T-cell (primary cell): ENCODE results near the gene VASH2. TPM values are rescaled to one million over a fixed set of nuclear protein-coding genes. Genes with fewer than 3 reads are reported as not detected.
"Not testable (repeated sequence)": the region's sequence is repeated elsewhere in the genome, so short reads cannot be mapped to it uniquely, and the experiment has no call there.

Experiments
- ATAC-seq, 4 experiments: fragments of 200-7000 bp in 3 of 4; fragments of 150-1000 bp in 1 of 4; cut with Tn5 transposase; replicated peaks in 1 of 4; 1 replicate in 3 of 4; 2 replicates in 1 of 4; pipeline ENCODE4 v1.10.0; 2021; ENCODE audit warnings: moderate library complexity in 3 of 4, mild to moderate bottlenecking in 2 of 4, moderate number of reproducible peaks in 1 of 4
- CTCF ChIA-PET, 2 donors: fragments of 300-600 bp; sonication (Branson Sonifier 250); formaldehyde crosslinking; loops; one replicate each; lab custom pipeline; 2022; ENCODE audit warnings: antibody characterized with exemption in 2 of 2; lab: Charles Lee
- POLR2A ChIA-PET, 2 donors: fragments of 300-600 bp; sonication (Branson Sonifier 250); formaldehyde crosslinking; loops; one replicate each; lab custom pipeline; 2022; ENCODE audit warnings: antibody characterized with exemption in 2 of 2; lab: Charles Lee
- DNase-seq, 35 experiments: peaks; one replicate each; pipeline versions ENCODE4 v3.0.0 to v3.0.0-alpha.2; 2013 to 2023
- H3K27ac ChIP-seq: one replicate; pipeline ENCODE4 v1.5.1; 2013; ENCODE audit warnings: low read length
- H3K27me3 ChIP-seq, 2 experiments: replicated peaks in 1 of 2; 1 replicate in 1 of 2; 2 replicates in 1 of 2; pipeline versions ENCODE4 v1.6.1 to v1.7.0; 2013; ENCODE audit warnings: low read length in 1 of 2, mixed read lengths in 1 of 2; ENCODE audit not compliant: control insufficient read depth in 2 of 2, insufficient read depth in 2 of 2; ENCODE audit errors: extremely low read depth in 1 of 2
- H3K36me3 ChIP-seq, 2 donors: 1 replicate in 1 of 2; 2 replicates in 1 of 2; pipeline versions ENCODE4 v1.6.1 to v1.7.0; 2013; ENCODE audit warnings: low read length in 1 of 2; ENCODE audit not compliant: control insufficient read depth in 2 of 2, insufficient read depth in 1 of 2; ENCODE audit errors: extremely low read depth in 1 of 2
- H3K4me1 ChIP-seq, 2 experiments: 1 replicate in 1 of 2; 2 replicates in 1 of 2; pipeline versions ENCODE4 v1.6.1 to v1.7.0; 2013; ENCODE audit warnings: low read length in 2 of 2, mixed read lengths in 1 of 2; ENCODE audit not compliant: insufficient read depth in 2 of 2, control insufficient read depth in 1 of 2; ENCODE audit errors: extremely low read depth in 1 of 2
- H3K4me3 ChIP-seq, 2 donors: 1 replicate in 1 of 2; 2 replicates in 1 of 2; pipeline versions ENCODE4 v1.5.1 to v1.7.0; 2013; ENCODE audit warnings: mild to moderate bottlenecking in 2 of 2, low read length in 1 of 2, moderate library complexity in 1 of 2; ENCODE audit not compliant: control insufficient read depth in 1 of 2; ENCODE audit errors: extremely low read depth in 1 of 2
- H3K9me3 ChIP-seq: 2 replicates; pipeline ENCODE4 v1.7.0; 2013
- H3K27ac Mint-ChIP-seq, 2 donors: one replicate each; pipeline ENCODE4 v1.8.0; 2020 to 2021; ENCODE audit warnings: mild to moderate bottlenecking in 2 of 2, mixed read lengths in 2 of 2
- H3K27me3 Mint-ChIP-seq, 2 donors: one replicate each; pipeline ENCODE4 v1.8.0; 2021 to 2022; ENCODE audit warnings: mixed read lengths in 2 of 2
- H3K36me3 Mint-ChIP-seq: one replicate; pipeline ENCODE4 v1.8.0; 2021; ENCODE audit warnings: mixed read lengths
- H3K4me1 Mint-ChIP-seq, 3 donors: one replicate each; pipeline ENCODE4 v1.8.0; 2020 to 2022; ENCODE audit warnings: mixed read lengths in 3 of 3, mild to moderate bottlenecking in 1 of 3
- H3K4me3 Mint-ChIP-seq, 3 donors: one replicate each; pipeline ENCODE4 v1.8.0; 2020 to 2022; ENCODE audit warnings: mild to moderate bottlenecking in 3 of 3, mixed read lengths in 3 of 3, moderate library complexity in 3 of 3
- H3K9me3 Mint-ChIP-seq, 3 donors: one replicate each; pipeline ENCODE4 v1.8.0; 2020 to 2022; ENCODE audit warnings: mixed read lengths in 3 of 3
- WGBS: methylation state at CpG from one replicate; pipeline ENCODE4 v1.1.5; 2013; ENCODE audit warnings: missing lambda C conversion rate; ENCODE audit not compliant: insufficient coverage; 5-methylcytosine and 5-hydroxymethylcytosine counted together
- total RNA-seq, 35 experiments: library from RNA in 6 of 35; stranded (reverse) in 6 of 35; fragments of 120-200 nt in 1 of 35; gene quantifications; one replicate each; pipeline versions ENCODE4 v1.2.1 to v1.2.4 and lab custom pipeline; 2013 to 2026

Gene VASH2
- under 1 TPM in 4 of 5 donors, not detected in 1; 0.47 to 0.85 (median 0.53) TPM for total RNA-seq
- not detected for total RNA-seq (2013)
- total RNA-seq (lab: John Stamatoyannopoulos, UW): 0 to 0.42 (median 0.09) reads per million in 29 experiments

GRCh38 chr1:212950243-212951125, at the start of gene VASH2:
TSS of gene VASH2 (plus strand) at chr1:212950541. CDS start at chr1:212951543, 1,002 bp downstream.
- 1% methylated on average over 58 of the region's 61 CpGs for WGBS
- CTCF ChIA-PET: no interaction called here

GRCh38 chr1:212901290-212901689, 49.1 kb upstream of the VASH2 start:
- Mint-ChIP-seq H3K9me3 (peaks cover 13 to 39% (median 25%) of the 10 kb centered on the region in 3 donors), H3K36me3 (peaks cover 42% of the 10 kb centered on the region), H3K4me1 (no peaks in the 10 kb centered on the region), H3K4me3 (no peak overlapping the region), H3K27ac (no peak overlapping the region), H3K27me3 (no peaks in the 10 kb centered on the region)
- Histone ChIP-seq H3K27ac (no peak overlapping the region), H3K36me3 (peaks cover 0 to 14% of the 10 kb centered on the region in 2 donors), H3K4me1 (no peaks in the 10 kb centered on the region), H3K9me3 (no peaks in the 10 kb centered on the region), H3K27me3 (no peaks in the 10 kb centered on the region), H3K4me3 (no peak overlapping the region)
- DNase-seq: no peak
- CTCF ChIA-PET: interaction anchor here in 1 of 2 donors (0.6 kb wide), 1 partner anchor 88 kb away, joined by 3 read pairs; no protein-coding TSS in a partner anchor
- WGBS: no CpG with 5 or more reads among the region's 2 CpGs
- ATAC-seq: no peak
- POLR2A ChIA-PET: interaction anchor here in 1 of 2 donors (0.7 kb wide), 1 partner anchor 33 kb away, joined by 7 read pairs; no protein-coding TSS in a partner anchor

More at GRCh38 chr1:212950243-212951125, at the start of gene VASH2:
- POLR2A ChIA-PET: no interaction called here
- no peaks in the 10 kb centered on the region for H3K36me3 ChIP-seq
- no peak within 1 kb of the TSS for H3K27ac ChIP-seq
- Mint-ChIP-seq H3K27ac (no peak within 1 kb of the TSS), H3K4me3 (peak within 1 kb of the TSS; percentile 67 to 80 (median 78)), H3K27me3 (peaks cover 29 to 54% of the 10 kb centered on the region in 2 donors), H3K4me1 (peaks cover 4 to 21% (median 13%) of the 10 kb centered on the region in 3 donors), H3K36me3 (no peaks in the 10 kb centered on the region), H3K9me3 (no peaks in the 10 kb centered on the region)
- H3K9me3 ChIP-seq: no peaks in the 10 kb centered on the region
- H3K4me1 ChIP-seq: peaks cover 0 to 17% of the 10 kb centered on the region in 2 experiments
- peak within 1 kb of the TSS; percentile 43 to 82 for H3K4me3 ChIP-seq
- DNase-seq: peak in 33 of 35 experiments; percentile 6 to 59 (median 28)
- ATAC-seq: peak; percentile 81 to 99 (median 85)
- H3K27me3 ChIP-seq: peaks cover 2 to 44% of the 10 kb centered on the region in 2 experiments

GRCh38 chr1:212902054-212902453, 48.3 kb upstream of the VASH2 start:
- H3K4me3 Mint-ChIP-seq: no peak overlapping the region
- WGBS: no CpG with 5 or more reads among the region's 3 CpGs
- H3K4me1 ChIP-seq: no peaks in the 10 kb centered on the region
- H3K36me3 ChIP-seq: peaks cover 0 to 10% of the 10 kb centered on the region in 2 donors
- no peak overlapping the region for H3K27ac Mint-ChIP-seq
- no peaks in the 10 kb centered on the region for H3K27me3 ChIP-seq
- ATAC-seq (no peak), DNase-seq (no peak)
- no peaks in the 10 kb centered on the region for H3K9me3 ChIP-seq
- H3K9me3 Mint-ChIP-seq: peaks cover 13 to 39% (median 24%) of the 10 kb centered on the region in 3 donors
- ChIA-PET CTCF (no interaction called here), POLR2A (no interaction called here)
- no peak overlapping the region for H3K27ac ChIP-seq
- H3K4me3 ChIP-seq: no peak overlapping the region
- H3K27me3 Mint-ChIP-seq: no peaks in the 10 kb centered on the region
- peaks cover 40% of the 10 kb centered on the region for H3K36me3 Mint-ChIP-seq
- H3K4me1 Mint-ChIP-seq: no peaks in the 10 kb centered on the region

- no peak for DNase-seq
- H3K27ac ChIP-seq: no peak overlapping the region
- ChIA-PET CTCF (no interaction called here), POLR2A (no interaction called here)
- H3K4me3 ChIP-seq: no peak overlapping the region
- H3K4me1 ChIP-seq: no peaks in the 10 kb centered on the region
- H3K27me3 Mint-ChIP-seq: peaks cover 0 to 1% of the 10 kb centered on the region in 2 donors
- H3K27ac Mint-ChIP-seq: no peak overlapping the region
- H3K27me3 ChIP-seq: no peaks in the 10 kb centered on the region
- peaks cover 25% of the 10 kb centered on the region for H3K36me3 Mint-ChIP-seq
- H3K36me3 ChIP-seq: peaks cover 0 to 4% of the 10 kb centered on the region in 2 donors
- H3K9me3 Mint-ChIP-seq: peaks cover 13 to 39% (median 24%) of the 10 kb centered on the region in 3 donors
- no CpG with 5 or more reads among the region's 1 CpG for WGBS
- H3K9me3 ChIP-seq: no peaks in the 10 kb centered on the region
- H3K4me3 Mint-ChIP-seq: no peak overlapping the region
- no peak for ATAC-seq
- no peaks in the 10 kb centered on the region for H3K4me1 Mint-ChIP-seq
Observed at GRCh38 chr1:212903664-212904063, 46.7 kb upstream of the VASH2 start.

GRCh38 chr1:212908071-212908470, 42.3 kb upstream of the VASH2 start:
- CTCF ChIA-PET, DNase-seq, H3K36me3 Mint-ChIP-seq, ATAC-seq, H3K27ac ChIP-seq, H3K4me1 ChIP-seq, H3K27me3 Mint-ChIP-seq, H3K9me3 ChIP-seq, H3K4me3 Mint-ChIP-seq, POLR2A ChIA-PET, H3K4me3 ChIP-seq, H3K36me3 ChIP-seq, H3K27me3 ChIP-seq, H3K4me1 Mint-ChIP-seq, H3K27ac Mint-ChIP-seq: not testable (repeated sequence)
- 94% methylated on average over 8 of the region's 12 CpGs for WGBS
- H3K9me3 Mint-ChIP-seq: peaks cover 0 to 20% (median 2%) of the 10 kb centered on the region in 3 donors

GRCh38 chr1:212908971-212909370, 41.4 kb upstream of the VASH2 start:
- H3K4me3 Mint-ChIP-seq: no peak overlapping the region
- POLR2A ChIA-PET: no interaction called here

More at GRCh38 chr1:212908971-212909370, 41.4 kb upstream of the VASH2 start:
- no CpG with 5 or more reads among the region's 3 CpGs for WGBS
- Histone ChIP-seq H3K36me3 (no peaks in the 10 kb centered on the region), H3K4me1 (no peaks in the 10 kb centered on the region), H3K27ac (no peak overlapping the region), H3K4me3 (no peak overlapping the region), H3K9me3 (no peaks in the 10 kb centered on the region), H3K27me3 (no peaks in the 10 kb centered on the region)
- DNase-seq: no peak
- H3K4me1 Mint-ChIP-seq: no peaks in the 10 kb centered on the region
- H3K36me3 Mint-ChIP-seq: no peaks in the 10 kb centered on the region
- peaks cover 1 to 3% of the 10 kb centered on the region in 2 donors for H3K27me3 Mint-ChIP-seq
- CTCF ChIA-PET: no interaction called here
- H3K9me3 Mint-ChIP-seq: peaks cover 0 to 17% (median under 1%) of the 10 kb centered on the region in 3 donors
- ATAC-seq: no peak
- H3K27ac Mint-ChIP-seq: no peak overlapping the region
